Measurements from ENCODE around the gene ZPR1. TPM values are rescaled to one million over a fixed set of nuclear protein-coding genes. Genes with fewer than 3 reads are reported as not detected.
A peak's percentile ranks its signal among the peaks of the same experiment; 100 is the strongest.

The ZPR1 gene
- total RNA-seq, 1 donor from 2014 or later: 19.4 TPM

- H3K27ac ChIP-seq: no peak overlapping the region
- H3K4me1 ChIP-seq: no peaks in the 10 kb centered on the region
- H3K4me3 ChIP-seq: no peak overlapping the region
- intact Hi-C loops (cut with DNase I): no loop called here
- DNase-seq (ENCODE audit: extremely low spot score in 2 of 2): no peak
- H3K9me3 ChIP-seq: no peaks in the 10 kb centered on the region
- TF ChIP-seq POLR2AphosphoS5 (IDR thresholded peaks at IDR 0.05; ENCODE audit: insufficient read depth in 1 of 2, low read depth in 1 of 2): no peak
- H3K36me3 ChIP-seq: no peaks in the 10 kb centered on the region
- no peaks in the 10 kb centered on the region for H3K27me3 ChIP-seq
Observed at GRCh38 chr11:116742104-116742503, 45.7 kb downstream of the ZPR1 start.

- Histone ChIP-seq H3K27ac (no peak overlapping the region), H3K4me3 (no peak overlapping the region), H3K27me3 (no peaks in the 10 kb centered on the region), H3K36me3 (no peaks in the 10 kb centered on the region), H3K4me1 (no peaks in the 10 kb centered on the region), H3K9me3 (no peaks in the 10 kb centered on the region)
- TF ChIP-seq POLR2A (IDR thresholded peaks at IDR 0.05): no peak
- TF ChIP-seq POLR2AphosphoS5 (IDR thresholded peaks at IDR 0.05; ENCODE audit: insufficient read depth in 1 of 2, low read depth in 1 of 2): no peak
- intact Hi-C loops (cut with DNase I): no loop called here
- DNase-seq (ENCODE audit: extremely low spot score in 2 of 2): peak in 1 of 2 donors; percentile 54
Observed at GRCh38 chr11:116740741-116741140, 47.1 kb downstream of the ZPR1 start.

- intact Hi-C loops (cut with DNase I): no loop called here
- no peak overlapping the region for H3K27ac ChIP-seq
- H3K9me3 ChIP-seq: no peaks in the 10 kb centered on the region
- no peaks in the 10 kb centered on the region for H3K36me3 ChIP-seq
- no peak overlapping the region for H3K4me3 ChIP-seq
- no peaks in the 10 kb centered on the region for H3K4me1 ChIP-seq
- no peaks in the 10 kb centered on the region for H3K27me3 ChIP-seq
- TF ChIP-seq POLR2AphosphoS5 (IDR thresholded peaks at IDR 0.05; ENCODE audit: insufficient read depth in 1 of 2, low read depth in 1 of 2) (no peak), CTCF (IDR thresholded peaks at IDR 0.05) (no peak), POLR2A (IDR thresholded peaks at IDR 0.05) (no peak)
- peak in 1 of 2 donors; percentile 69 for DNase-seq (ENCODE audit: extremely low spot score in 2 of 2)
Observed at GRCh38 chr11:116738975-116739374, 48.8 kb downstream of the ZPR1 start.

DNA sequence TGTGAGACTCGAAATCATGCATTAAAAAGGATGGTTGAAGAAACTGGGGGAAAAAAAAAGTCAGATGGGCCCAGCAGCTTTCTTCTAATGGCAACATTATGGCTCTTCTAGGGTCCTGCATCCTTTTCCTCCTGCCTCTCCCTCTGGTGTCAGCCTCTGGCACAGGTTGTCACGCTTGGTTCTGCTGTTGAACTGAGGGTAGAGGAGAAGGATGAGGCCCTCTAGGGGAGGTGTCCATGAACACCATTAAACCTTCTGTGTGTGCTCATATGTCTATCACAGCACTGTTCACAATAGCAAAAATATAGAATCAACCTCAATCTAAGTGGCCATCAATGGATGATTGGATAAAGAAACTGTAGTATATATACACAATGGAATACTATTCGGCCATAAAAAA lies 51.1 kb downstream of the ZPR1 start:
- DNase-seq (ENCODE audit: extremely low spot score in 2 of 2): no peak
- intact Hi-C loops (cut with DNase I): no loop called here
- peaks cover 6% of the 10 kb centered on the region for H3K4me1 ChIP-seq

DNA sequence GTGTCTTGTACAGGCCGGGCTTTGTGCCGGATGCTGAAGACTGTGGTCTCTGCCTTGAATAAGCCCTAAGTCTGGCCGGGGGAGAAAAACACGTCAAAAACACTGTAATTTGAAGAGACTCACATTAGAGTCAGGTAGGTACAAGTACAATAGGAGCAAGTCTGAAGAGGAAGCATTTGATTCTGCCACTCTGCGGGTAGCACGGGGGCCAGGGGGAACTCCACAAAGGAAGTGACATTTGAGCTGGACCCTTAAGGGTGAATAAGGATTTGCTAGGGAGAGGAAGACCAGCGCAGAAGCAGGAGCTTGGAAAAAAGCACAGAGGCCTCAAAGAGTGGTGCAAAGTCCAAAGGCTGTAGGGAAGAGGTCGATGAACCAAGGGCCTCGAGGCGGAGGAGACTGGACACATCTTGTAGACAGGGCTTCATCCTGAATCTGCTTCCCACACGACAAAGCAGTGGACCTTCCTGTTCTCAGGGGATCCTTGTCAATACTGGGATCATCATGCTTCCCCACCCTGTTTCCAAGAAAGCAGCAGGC lies 53.8 kb downstream of the ZPR1 start:
- Histone ChIP-seq H3K27me3 (no peaks in the 10 kb centered on the region), H3K27ac (no peak overlapping the region), H3K9me3 (no peaks in the 10 kb centered on the region), H3K4me1 (peaks cover 12% of the 10 kb centered on the region), H3K36me3 (no peaks in the 10 kb centered on the region), H3K4me3 (no peak overlapping the region)
- intact Hi-C loops (cut with DNase I): no loop called here
- no peak for TF ChIP-seq POLR2A (IDR thresholded peaks at IDR 0.05)
- no peak for TF ChIP-seq CTCF (IDR thresholded peaks at IDR 0.05)
- no peak for TF ChIP-seq POLR2AphosphoS5 (IDR thresholded peaks at IDR 0.05; ENCODE audit: insufficient read depth in 1 of 2, low read depth in 1 of 2)
- peak in 1 of 2 donors; percentile 25 for DNase-seq (ENCODE audit: extremely low spot score in 2 of 2)

More for the DNA sequence above, 51.1 kb downstream of the ZPR1 start:
- Histone ChIP-seq H3K36me3 (no peaks in the 10 kb centered on the region), H3K27ac (no peak overlapping the region), H3K27me3 (no peaks in the 10 kb centered on the region), H3K4me3 (no peak overlapping the region), H3K9me3 (no peaks in the 10 kb centered on the region)
- TF ChIP-seq POLR2A (IDR thresholded peaks at IDR 0.05) (no peak), POLR2AphosphoS5 (IDR thresholded peaks at IDR 0.05; ENCODE audit: insufficient read depth in 1 of 2, low read depth in 1 of 2) (no peak), CTCF (IDR thresholded peaks at IDR 0.05) (no peak)

DNA sequence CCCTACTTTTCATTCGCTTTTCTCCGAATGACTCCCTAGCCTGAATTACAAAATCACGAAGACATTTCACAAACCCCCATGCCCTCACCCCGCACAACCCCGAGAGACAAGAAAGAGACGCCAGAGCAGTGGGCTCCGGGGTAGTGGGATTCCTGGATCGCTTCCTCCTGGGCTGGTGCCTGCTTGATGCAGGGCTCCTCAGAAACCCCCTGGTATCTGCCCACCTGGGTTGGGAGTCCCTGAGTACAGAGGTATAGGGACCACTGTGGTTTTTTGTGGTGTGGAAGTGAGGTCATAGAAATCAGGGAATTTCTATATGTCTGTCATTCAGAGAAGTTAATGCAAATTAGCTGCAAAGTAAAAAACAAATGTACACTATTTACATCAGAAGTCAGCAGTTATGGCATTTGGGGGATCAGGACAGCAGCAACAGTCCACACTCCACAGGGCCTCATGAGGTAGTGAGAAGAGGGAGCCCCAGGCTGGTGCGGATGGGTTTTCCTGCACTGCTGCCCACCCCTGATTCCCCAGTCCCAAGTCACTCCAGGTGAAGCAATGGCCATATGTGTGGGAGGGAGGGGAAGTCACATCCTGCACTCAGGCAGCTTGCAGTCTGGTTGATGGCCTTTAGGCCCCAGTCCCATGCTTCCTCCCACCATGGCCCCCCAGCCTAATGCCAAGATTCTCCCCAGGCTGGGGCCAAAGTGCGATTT lies 54.6 kb downstream of the ZPR1 start:
- TF ChIP-seq POLR2A (IDR thresholded peaks at IDR 0.05): no peak
- Histone ChIP-seq H3K4me1 (peaks cover 12% of the 10 kb centered on the region), H3K4me3 (no peak overlapping the region), H3K27me3 (no peaks in the 10 kb centered on the region), H3K36me3 (no peaks in the 10 kb centered on the region), H3K9me3 (no peaks in the 10 kb centered on the region), H3K27ac (no peak overlapping the region)
- peak in 1 of 2 donors; percentile 14 for DNase-seq (ENCODE audit: extremely low spot score in 2 of 2)
- intact Hi-C loops (cut with DNase I): no loop called here
